ENCODE measurements around the gene PMAIP1. TPM values are rescaled to one million over a fixed set of nuclear protein-coding genes. Genes with fewer than 3 reads are reported as not detected.

Gene PMAIP1
- polyA plus RNA-seq, 1 experiment, result 57.1 TPM

DNA sequence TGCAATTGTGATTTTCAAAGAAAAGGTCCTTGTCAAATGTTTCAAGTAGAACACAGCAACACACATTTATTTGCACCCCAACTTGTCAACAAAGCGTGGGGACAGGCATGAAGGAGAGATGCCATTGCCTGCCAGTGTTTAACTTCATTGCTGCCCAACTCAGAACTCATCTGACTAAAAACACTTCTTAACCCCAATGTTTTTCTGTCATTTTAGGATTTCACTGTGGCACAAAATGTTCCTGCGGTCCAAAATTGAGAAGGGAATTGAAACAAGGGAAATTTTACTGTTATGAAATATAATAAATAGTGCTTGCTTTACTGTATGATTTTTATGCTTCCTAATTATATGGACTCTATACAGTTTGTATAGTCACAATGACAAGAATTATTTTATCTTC is 45.7 kb downstream of the PMAIP1 start:
- no peak for DNase-seq (ENCODE audit: low read depth, low spot score)
- no peaks in the 10 kb centered on the region for H3K27me3 ChIP-seq (ENCODE audit: control insufficient read depth, insufficient read depth, low read length)
- TF ChIP-seq, protein P1, sequence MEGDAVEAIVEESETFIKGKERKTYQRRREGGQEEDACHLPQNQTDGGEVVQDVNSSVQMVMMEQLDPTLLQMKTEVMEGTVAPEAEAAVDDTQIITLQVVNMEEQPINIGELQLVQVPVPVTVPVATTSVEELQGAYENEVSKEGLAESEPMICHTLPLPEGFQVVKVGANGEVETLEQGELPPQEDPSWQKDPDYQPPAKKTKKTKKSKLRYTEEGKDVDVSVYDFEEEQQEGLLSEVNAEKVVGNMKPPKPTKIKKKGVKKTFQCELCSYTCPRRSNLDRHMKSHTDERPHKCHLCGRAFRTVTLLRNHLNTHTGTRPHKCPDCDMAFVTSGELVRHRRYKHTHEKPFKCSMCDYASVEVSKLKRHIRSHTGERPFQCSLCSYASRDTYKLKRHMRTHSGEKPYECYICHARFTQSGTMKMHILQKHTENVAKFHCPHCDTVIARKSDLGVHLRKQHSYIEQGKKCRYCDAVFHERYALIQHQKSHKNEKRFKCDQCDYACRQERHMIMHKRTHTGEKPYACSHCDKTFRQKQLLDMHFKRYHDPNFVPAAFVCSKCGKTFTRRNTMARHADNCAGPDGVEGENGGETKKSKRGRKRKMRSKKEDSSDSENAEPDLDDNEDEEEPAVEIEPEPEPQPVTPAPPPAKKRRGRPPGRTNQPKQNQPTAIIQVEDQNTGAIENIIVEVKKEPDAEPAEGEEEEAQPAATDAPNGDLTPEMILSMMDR (IDR thresholded peaks at IDR 0.05; ENCODE audit: low read depth, low read length), result no peak
- no peak overlapping the region for H3K27ac ChIP-seq (ENCODE audit: low read depth, low read length)
- ChIA-PET POLR2A (no interaction called here), CTCF (no interaction called here)
- no peak overlapping the region for H3K4me3 ChIP-seq (ENCODE audit: low read depth, low read length)
- H3K9me3 ChIP-seq (ENCODE audit: control insufficient read depth, insufficient read depth, low read length), result no peaks in the 10 kb centered on the region

DNA sequence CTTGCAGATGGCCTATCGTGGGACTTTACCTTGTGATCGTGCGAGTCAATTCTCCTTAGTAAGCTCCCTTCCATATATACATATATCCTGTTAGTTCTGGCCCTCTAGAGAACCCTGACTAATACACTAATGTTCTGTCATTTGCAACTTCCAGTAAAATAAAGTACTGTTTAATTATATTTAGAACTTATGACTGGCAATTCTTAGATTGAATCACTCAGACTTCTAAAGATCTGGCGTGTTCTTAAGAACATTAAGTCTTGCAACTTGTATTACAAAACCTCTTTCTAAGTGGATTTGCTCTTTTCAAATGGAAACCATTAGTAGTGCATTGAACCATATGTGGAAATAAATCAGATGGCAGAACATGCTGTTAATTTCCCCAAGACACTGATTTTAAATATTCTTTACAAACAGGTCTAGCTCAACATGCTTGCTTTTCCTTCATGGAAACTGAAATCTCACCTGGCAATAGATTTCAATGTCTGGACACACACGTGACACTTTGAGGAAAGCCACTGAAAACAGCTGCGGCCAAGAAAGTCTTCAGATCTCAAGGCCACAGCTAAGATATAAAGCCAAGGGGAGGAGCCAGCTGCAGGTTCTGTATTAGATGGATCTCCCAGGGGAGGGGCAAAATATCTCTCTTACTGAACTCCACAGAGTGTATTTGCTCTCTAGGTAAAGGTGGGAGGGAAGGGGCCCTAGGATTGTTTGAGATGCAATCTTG is 50.6 kb downstream of the PMAIP1 start:
- DNase-seq (ENCODE audit: low read depth, low spot score), result no peak
- no peak overlapping the region for H3K27ac ChIP-seq (ENCODE audit: low read depth, low read length)
- H3K4me3 ChIP-seq (ENCODE audit: low read depth, low read length), result no peak overlapping the region

DNA sequence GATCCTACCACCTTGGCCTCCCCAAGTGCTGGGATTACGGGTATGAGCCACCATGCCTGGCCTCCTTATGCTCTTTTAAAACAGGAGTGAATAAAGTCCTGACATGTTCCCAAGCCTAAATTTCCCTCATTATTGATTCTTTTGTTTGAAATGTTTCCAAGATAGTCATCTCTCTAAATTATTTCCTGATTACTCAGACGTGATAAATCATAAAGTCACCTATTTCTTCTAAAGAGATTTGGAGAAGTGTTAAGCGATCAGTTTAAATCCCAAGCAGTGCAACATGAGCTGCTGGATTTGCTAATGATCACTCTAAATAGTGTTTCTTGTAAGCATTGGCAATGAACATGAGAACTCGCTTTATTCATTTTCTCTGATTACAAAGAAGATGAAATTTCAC is 51.8 kb downstream of the PMAIP1 start:
- H3K27ac ChIP-seq (ENCODE audit: low read depth, low read length), result no peak overlapping the region
- no peaks in the 10 kb centered on the region for H3K9me3 ChIP-seq (ENCODE audit: control insufficient read depth, insufficient read depth, low read length)
- POLR2A ChIA-PET, result no interaction called here
- H3K27me3 ChIP-seq (ENCODE audit: control insufficient read depth, insufficient read depth, low read length), result no peaks in the 10 kb centered on the region
- no peak for DNase-seq (ENCODE audit: low read depth, low spot score)
- TF ChIP-seq, protein P1 (IDR thresholded peaks at IDR 0.05; ENCODE audit: low read depth, low read length), result no peak
- CTCF ChIA-PET, result no interaction called here
- H3K4me3 ChIP-seq (ENCODE audit: low read depth, low read length), result no peak overlapping the region

More for the DNA sequence above, 50.6 kb downstream of the PMAIP1 start:
- no peaks in the 10 kb centered on the region for H3K9me3 ChIP-seq (ENCODE audit: control insufficient read depth, insufficient read depth, low read length)
- CTCF ChIA-PET, result no interaction called here
- TF ChIP-seq, protein P1 (IDR thresholded peaks at IDR 0.05; ENCODE audit: low read depth, low read length), result no peak
- POLR2A ChIA-PET, result no interaction called here
- H3K27me3 ChIP-seq (ENCODE audit: control insufficient read depth, insufficient read depth, low read length), result no peaks in the 10 kb centered on the region

DNA sequence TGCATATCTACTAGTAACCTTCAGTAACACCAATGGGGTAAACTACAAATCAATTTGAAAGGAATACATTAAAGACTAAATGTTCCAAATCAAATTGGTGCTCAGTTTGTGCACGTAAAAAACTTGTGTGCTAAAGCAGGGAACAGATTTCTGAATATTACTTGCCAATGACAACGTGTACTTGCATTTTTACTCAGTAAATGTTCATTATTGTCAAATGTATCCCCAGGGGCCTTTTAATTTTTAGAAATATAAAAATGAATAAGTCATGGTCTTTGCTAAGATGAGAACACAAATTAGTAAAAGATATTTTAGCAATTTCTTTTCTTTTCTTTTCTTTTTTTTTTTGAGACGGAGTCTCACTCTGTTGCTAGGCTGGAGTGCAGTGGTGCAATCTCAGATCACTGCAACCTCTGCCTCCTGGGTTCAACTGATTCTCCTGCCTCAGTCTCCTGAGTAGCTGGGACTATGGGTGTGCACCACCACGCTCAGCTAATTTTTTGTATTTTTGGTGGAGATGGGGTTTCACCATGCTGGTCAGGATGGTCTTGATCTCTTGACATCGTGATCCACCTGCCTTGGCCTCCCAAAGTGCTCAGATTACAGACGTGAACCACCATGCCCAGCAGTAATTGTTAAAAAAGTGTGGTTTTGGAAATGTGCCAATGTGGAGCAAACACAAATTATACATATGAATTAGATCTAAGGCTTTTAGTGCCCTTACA is 52.6 kb downstream of the PMAIP1 start:
- no peak overlapping the region for H3K27ac ChIP-seq (ENCODE audit: low read depth, low read length)
- H3K9me3 ChIP-seq (ENCODE audit: control insufficient read depth, insufficient read depth, low read length), result no peaks in the 10 kb centered on the region
- no peak for DNase-seq (ENCODE audit: low read depth, low spot score)
- ChIA-PET POLR2A (interaction anchor here (3.4 kb wide), 1 partner anchor 53 kb away, joined by 27 read pairs; the partner anchor contains the start of gene PMAIP1), CTCF (interaction anchor here (1.0 kb wide), 1 partner anchor 35 kb away, joined by 4 read pairs; no protein-coding TSS in a partner anchor)
- TF ChIP-seq, protein P1 (IDR thresholded peaks at IDR 0.05; ENCODE audit: low read depth, low read length), result no peak
- H3K27me3 ChIP-seq (ENCODE audit: control insufficient read depth, insufficient read depth, low read length), result no peaks in the 10 kb centered on the region
- no peak overlapping the region for H3K4me3 ChIP-seq (ENCODE audit: low read depth, low read length)

Other genes with a start within 250 kb of the PMAIP1 start
- gene CCBE1, start 202.6 kb upstream of the PMAIP1 start, polyA plus RNA-seq (2011; rRNA removed), result 40.4 and 51.5 TPM in 2 replicates